ENCODE results near the gene SYF2.
"Not testable (repeated sequence)": the region's sequence is repeated elsewhere in the genome, so short reads cannot be mapped to it uniquely, and the experiment has no call there.

The SYF2 gene

GRCh38 chr1:25232027-25232865 lies at the start of gene SYF2:
SYF2 (minus strand) TSS chr1:25232502; CDS start chr1:25232467, 35 bp downstream.
- peak; percentile 93 to 94 for DNase-seq

GRCh38 chr1:25279693-25280111 lies 47.4 kb upstream of the SYF2 start:
- DNase-seq: not testable (repeated sequence)

GRCh38 chr1:25278790-25279189 lies 46.5 kb upstream of the SYF2 start:
- DNase-seq: not testable (repeated sequence)

DNA sequence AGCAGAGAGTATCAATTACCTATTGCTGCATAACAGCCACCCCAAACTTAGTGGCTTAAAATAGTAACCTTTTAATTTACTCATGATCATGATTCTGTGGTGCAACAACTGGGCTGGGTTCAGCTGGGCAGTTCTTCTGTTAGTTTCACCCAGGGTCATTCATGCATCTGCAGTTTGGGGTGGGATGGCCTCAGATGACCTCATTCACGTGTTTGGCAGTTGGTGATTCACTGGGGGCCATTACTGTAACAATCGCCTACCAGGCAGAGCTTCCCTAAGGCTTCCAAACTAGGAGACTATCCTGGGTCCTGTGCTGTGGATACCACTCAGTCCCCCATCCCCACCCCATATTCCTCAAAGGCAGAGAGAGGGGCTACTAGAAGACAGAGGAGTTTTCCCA lies 46.1 kb upstream of the SYF2 start:
- DNase-seq: not testable (repeated sequence)

- not testable (repeated sequence) for DNase-seq
These were observed 45.0 kb upstream of the SYF2 start for GRCh38 chr1:25277295-25277694.

- not testable (repeated sequence) for DNase-seq
These were observed 43.3 kb upstream of the SYF2 start for GRCh38 chr1:25275648-25276047.

GRCh38 chr1:25272238-25272637 lies 39.9 kb upstream of the SYF2 start, which contains the start of gene RHD:
RHD (plus strand) TSS chr1:25272509; CDS start chr1:25272548, 39 bp downstream.
- not testable (repeated sequence) for DNase-seq

DNA sequence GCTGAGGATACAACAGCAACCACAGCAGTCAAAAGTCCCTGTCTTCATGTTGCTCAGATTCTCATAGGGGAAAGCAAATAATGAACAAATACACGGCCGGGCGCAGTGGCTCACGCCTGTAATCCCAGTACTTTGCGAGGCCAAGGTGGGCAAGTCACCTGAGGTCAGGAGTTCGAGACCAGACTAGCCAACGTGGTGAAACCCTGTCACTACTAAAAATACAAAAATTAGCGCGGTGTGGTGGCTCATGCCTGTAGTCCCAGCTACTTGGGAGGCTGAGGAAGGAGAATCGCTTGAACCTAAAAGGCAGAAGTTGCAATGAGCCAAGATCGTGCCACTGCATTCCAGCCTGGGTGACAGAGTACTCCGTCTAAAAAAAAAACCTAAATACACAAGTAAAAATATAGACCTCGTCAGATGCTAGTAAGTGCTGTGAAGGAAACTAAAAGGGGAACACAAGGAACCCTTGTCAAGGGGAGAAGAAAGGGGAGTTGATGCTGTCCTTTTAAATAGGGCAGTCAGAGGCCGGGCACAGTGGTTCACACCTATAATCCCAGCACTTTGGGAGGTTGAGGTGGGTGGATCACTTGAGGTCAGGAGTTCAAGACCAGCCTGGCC lies 36.0 kb upstream of the SYF2 start:
- not testable (repeated sequence) for DNase-seq

DNA sequence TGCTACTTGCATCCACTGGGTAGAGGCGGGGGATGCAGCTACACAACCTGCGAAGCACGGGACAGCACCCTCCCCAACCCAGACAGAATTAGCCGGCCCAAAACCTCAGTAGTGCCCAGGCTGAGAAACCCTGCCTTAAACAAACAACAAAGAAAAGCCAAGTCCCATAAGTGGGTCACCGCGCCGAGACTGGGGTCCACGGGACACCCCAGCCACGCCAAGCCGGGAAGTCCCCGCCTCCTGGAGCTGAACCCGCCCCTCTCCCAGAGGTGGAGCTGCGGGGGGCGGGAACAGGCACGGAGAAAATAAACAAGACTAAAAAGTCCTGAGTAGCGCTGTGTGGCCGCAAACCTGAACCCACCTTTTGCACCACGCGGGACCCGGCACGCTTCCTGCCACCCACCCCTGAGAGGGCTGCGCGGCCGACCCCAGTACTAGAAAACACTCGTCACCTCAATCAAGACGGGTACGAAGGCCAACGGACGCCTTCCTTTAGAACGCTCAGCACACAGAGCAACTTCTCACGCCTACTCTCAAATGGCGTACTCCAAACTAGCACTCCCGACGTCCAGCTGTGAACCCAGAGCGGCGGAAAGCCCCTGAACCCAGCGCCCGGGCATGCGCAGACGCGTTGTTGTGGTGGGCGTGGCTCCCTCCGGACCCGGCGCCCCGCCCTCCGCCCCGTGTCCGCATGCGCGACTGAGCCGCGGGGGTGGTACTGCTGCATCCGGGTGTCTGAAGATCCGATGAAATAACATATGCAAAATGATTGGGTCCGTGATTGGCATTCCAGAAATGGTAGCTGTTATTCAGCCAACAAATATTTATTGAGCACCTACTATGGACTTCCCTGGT lies 35.2 kb upstream of the SYF2 start:
- DNase-seq: peak; percentile 90 to 92

DNA sequence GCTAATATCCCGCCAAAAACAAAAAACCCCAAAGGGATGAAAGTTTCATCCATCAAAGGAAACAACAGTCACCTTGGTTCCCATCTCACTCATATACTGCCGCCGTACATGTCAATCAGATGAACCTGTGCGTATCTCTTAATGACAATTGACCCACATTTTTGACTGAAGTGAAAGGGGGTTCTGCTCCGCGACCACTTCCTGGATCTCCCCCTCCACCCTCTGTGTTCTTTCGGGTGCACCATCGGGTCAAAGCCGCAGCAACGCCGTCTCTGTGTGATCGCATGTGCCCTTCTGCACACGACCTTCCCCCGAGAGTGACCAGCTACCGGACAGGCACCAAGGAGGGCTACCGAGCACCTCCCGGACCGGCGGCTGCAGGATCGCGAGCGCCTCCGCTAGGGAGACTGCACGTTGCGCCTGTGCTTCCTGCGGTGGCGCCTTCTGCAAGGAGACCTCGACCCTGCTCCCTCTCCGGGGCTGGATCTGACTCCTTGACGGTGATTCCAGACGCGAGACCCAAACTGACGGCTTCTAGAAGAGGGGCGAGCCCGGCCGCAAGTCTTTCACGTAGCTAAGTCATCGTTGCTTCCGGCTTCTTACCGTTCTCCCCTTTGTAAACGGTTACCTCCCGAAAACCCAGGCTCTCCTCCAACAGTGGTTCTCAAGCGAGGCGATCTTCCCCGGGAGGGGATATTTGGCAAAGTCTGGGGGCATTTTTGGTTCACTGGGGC lies 34.4 kb upstream of the SYF2 start:
- DNase-seq: peak; percentile 20 to 28

GRCh38 chr1:25260336-25260735 lies 28.0 kb upstream of the SYF2 start:
- not testable (repeated sequence) for DNase-seq

DNA sequence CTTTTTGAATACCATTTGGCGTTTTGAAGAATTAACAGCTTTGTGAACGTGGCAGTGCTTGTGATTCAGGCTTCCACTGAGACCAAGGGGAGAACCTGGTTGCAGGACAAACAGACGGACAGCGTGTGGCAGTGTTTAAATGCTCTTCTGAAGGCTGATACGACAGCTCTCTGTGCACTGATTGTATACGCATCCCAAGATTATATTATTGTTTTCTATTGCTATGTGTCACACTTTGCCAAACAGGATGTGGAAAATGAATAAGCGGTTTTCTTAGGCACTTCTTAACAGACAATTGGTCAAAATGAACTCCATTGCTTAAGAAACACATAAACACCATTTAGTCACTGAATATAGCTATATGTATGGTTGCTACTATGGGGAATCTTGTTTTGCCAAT lies 27.5 kb upstream of the SYF2 start:
- DNase-seq: not testable (repeated sequence)

GRCh38 chr1:25257196-25257595 lies 24.9 kb upstream of the SYF2 start:
- no peak for DNase-seq

- no peak for DNase-seq
These were observed 24.3 kb upstream of the SYF2 start for GRCh38 chr1:25256578-25256965.

GRCh38 chr1:25255706-25256577 lies 23.6 kb upstream of the SYF2 start:
- no peak for DNase-seq

GRCh38 chr1:25253911-25254310 lies 21.6 kb upstream of the SYF2 start:
- no peak for DNase-seq

DNA sequence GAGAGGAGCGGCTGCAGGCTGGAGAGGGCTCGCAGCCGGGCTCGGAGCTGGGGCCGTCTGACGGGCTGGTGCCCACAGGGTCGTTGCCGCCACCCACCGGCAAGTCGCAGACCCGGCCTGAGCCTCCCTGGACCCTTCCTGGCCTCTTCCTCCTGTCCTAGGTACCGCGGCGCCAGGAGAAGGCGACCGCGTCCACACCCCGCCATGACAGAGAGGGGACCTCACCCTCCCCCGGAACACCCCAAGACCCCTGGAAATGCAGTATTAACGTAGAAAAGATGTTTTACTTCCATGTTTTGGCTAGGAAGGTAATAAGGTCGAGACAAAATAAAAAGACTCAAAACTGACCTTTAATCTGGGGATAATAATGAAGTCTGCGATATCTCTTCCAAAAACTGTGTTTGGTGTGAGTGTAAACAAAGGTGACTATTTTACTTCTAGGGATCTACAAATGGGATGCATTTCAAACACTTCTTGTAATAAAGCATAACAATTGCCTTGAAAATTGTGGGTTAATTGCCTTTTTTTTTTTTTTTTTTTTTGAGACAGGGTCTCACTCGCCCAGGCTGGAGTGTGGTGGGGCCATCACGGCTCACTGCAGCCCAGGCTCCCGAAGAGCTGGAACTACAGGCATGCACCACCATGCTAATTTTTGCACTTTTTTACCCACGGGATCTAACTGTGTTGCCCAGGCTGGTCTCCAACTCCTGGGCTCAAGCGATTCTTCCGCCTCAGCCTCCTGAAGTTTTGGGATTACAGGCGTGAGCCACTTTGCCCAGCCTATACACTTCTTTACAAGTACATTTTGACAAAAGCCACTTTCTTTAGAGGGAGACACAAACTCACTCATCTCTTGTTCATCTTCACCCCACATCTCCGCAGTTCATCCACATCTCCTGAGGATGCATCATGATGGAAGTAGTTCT lies 15.8 kb upstream of the SYF2 start:
- DNase-seq: no peak

DNA sequence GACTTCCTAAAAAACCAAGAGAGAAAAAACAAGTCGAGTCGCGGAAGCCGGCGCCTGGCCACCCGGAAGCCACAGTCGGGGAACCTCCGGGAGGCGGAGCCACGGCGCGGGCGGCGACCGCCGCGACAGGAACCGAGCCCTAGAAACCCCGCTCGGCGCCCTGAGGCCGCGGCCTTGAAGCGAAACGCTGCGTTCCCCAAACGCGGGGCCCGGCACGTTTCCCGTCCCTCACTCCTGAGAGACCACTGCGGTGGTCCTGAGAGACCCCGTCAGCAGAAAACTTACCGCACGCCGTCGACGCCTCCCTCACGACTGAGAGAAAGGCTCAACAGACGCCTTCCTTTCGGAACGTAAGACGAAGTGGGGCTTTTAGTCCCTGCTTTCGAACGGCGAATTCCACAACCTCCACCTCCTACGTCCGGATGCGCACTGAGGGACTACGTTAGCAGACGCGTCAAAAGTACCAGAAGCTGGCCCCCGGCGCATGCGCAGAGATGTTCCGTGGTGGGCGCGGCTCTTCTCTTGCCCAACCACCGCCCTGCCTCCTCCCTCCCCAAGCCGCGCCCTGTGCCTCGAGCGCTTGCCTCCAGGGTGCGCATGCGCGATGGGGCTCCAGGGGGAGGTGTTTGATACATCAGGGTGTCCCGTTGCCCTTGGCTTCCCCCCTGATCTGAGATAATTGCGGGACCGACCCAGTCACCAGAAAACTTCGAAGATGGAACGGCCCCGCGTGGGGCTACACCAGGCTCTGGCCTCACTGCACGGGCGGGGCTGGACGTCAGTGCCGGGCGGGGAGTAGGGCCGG lies 14.9 kb upstream of the SYF2 start, which contains the start of gene RSRP1:
Gene RSRP1 (minus strand): TSS at position 431 of the 805 bp plus-strand sequence. CDS start 491 bp downstream, outside the sequence.
- peak; percentile 99 to 100 for DNase-seq

- DNase-seq: no peak
These were observed 14.3 kb upstream of the SYF2 start for GRCh38 chr1:25246600-25247023.
